Adipose tissue (tissue), 3 donors: ENCODE measurements around the gene CDC34. TPM values are rescaled to one million over a fixed set of nuclear protein-coding genes. Genes with fewer than 3 reads are reported as not detected.

ENCODE experiments used
- H3K27ac ChIP-seq: one replicate; pipeline ENCODE4 v1.5.1; 2013; ENCODE audit warnings: low read depth, low read length
- WGBS, 3 donors: extraction: QIAGEN DNeasy Blood & Tissue Kit; methylation state at CpG; one replicate each; pipeline ENCODE4 v1.1.7; 2013; 5-methylcytosine and 5-hydroxymethylcytosine counted together
- polyA plus RNA-seq, 3 donors: library from polyadenylated mRNA; stranded (reverse); fragments of 200-250 nt; gene quantifications; one replicate each; pipeline ENCODE4 v1.2.3, GENCODE V29; 2013
- donor health status: healthy with polysubstance abuse.
- donor health status: Bipolar disorder and iron deficiency.
- donor health status: healthy.

Gene CDC34
- polyA plus RNA-seq, 3 donors = 56.3 to 67.9 (median 64.8) TPM

- no peak overlapping the region for H3K27ac ChIP-seq
These were observed 3.7 kb downstream of the CDC34 start for GRCh38 chr19:535017-535835.

GRCh38 chr19:536031-536880, 4.7 kb downstream of the CDC34 start:
- no peak overlapping the region for H3K27ac ChIP-seq
- 90 to 93% (median 91%) methylated on average over 54 to 55 of the region's 55 CpGs for WGBS, 3 donors

More at GRCh38 chr19:535017-535835, 3.7 kb downstream of the CDC34 start:
- WGBS, 3 donors = 59 to 80% (median 75%) methylated on average over 16 of the region's 16 CpGs

GRCh38 chr19:536881-537404, 5.4 kb downstream of the CDC34 start:
- no peak overlapping the region for H3K27ac ChIP-seq
- WGBS, 3 donors = 90 to 95% (median 95%) methylated on average over 26 of the region's 26 CpGs

GRCh38 chr19:538641-539428, 7.3 kb downstream of the CDC34 start:
- WGBS, 3 donors = 85 to 91% (median 89%) methylated on average over 39 to 40 of the region's 40 CpGs
- no peak overlapping the region for H3K27ac ChIP-seq

- no peak overlapping the region for H3K27ac ChIP-seq
- WGBS, 3 donors = 88 to 94% (median 90%) methylated on average over 29 to 30 of the region's 30 CpGs
These were observed 8.0 kb downstream of the CDC34 start for GRCh38 chr19:539429-540030.

- WGBS, 3 donors = 89 to 91% (median 89%) methylated on average over 46 to 51 of the region's 51 CpGs
These were observed 9.5 kb downstream of the CDC34 start for GRCh38 chr19:540867-541637.

GRCh38 chr19:541699-542098, 10.1 kb downstream of the CDC34 start:
- WGBS, 3 donors = 89 to 94% (median 93%) methylated on average over 25 to 26 of the region's 26 CpGs
- no peak overlapping the region for H3K27ac ChIP-seq

More at GRCh38 chr19:540867-541637, 9.5 kb downstream of the CDC34 start:
- no peak overlapping the region for H3K27ac ChIP-seq

- WGBS, 3 donors = 88 to 92% (median 91%) methylated on average over 32 to 34 of the region's 34 CpGs
- no peak overlapping the region for H3K27ac ChIP-seq
These were observed 10.8 kb downstream of the CDC34 start for GRCh38 chr19:542173-542866.

GRCh38 chr19:543910-544608, 12.5 kb downstream of the CDC34 start, which contains the start of gene GZMM:
Gene GZMM, plus strand, starts transcription at chr19:544053. Its CDS starts 19 bp downstream, at chr19:544072.
- 49 to 54% (median 52%) methylated on average over 25 to 31 of the region's 31 CpGs for WGBS, 3 donors
- no peak within 1 kb of the TSS for H3K27ac ChIP-seq

GRCh38 chr19:547117-547516, 15.6 kb downstream of the CDC34 start:
- 87 to 91% (median 91%) methylated on average over 15 of the region's 15 CpGs for WGBS, 3 donors
- H3K27ac ChIP-seq = no peak overlapping the region

- no peak overlapping the region for H3K27ac ChIP-seq
- WGBS, 3 donors = 85 to 88% (median 87%) methylated on average over 19 to 26 of the region's 26 CpGs
These were observed 16.5 kb downstream of the CDC34 start for GRCh38 chr19:547836-548720.

GRCh38 chr19:548886-549830, 17.6 kb downstream of the CDC34 start:
- no peak overlapping the region for H3K27ac ChIP-seq
- 73 to 78% (median 74%) methylated on average over 45 to 52 of the region's 52 CpGs for WGBS, 3 donors

- H3K27ac ChIP-seq = no peak overlapping the region
- WGBS, 3 donors = 65 to 72% (median 69%) methylated on average over 20 of the region's 20 CpGs
These were observed 23.3 kb downstream of the CDC34 start for GRCh38 chr19:554817-555216.

GRCh38 chr19:555474-555808, 23.9 kb downstream of the CDC34 start:
- no peak overlapping the region for H3K27ac ChIP-seq
- WGBS, 3 donors = 86 to 91% (median 87%) methylated on average over 14 of the region's 14 CpGs
